GM13977 (cell line): ENCODE results near the gene SMYD2.

Source experiments
- DNase-seq: peaks from one replicate; pipeline ENCODE4 v3.0.0; 2012; ENCODE audit warnings: low spot score
- in situ Hi-C: fragments of 300-500 bp; cut with MboI; formaldehyde crosslinking; loops from one replicate; pipeline ENCODE4 v1.12.0; 2022; ENCODE audit warnings: low sequenced_read_pairs, low pct_unique_long_range_greater_than_20kb, mixed read lengths, inconsistent platforms; ENCODE audit not compliant: unreplicated experiment
- TF ChIP-seq, protein P1 (sequence below): IDR thresholded peaks from 2 replicates; pipeline ENCODE4 v1.5.1; 2012; ENCODE audit warnings: mild to moderate bottlenecking, control low read depth; ENCODE audit not compliant: insufficient read depth; ENCODE audit errors: extremely low read depth, missing control alignments

Gene SMYD2

DNA sequence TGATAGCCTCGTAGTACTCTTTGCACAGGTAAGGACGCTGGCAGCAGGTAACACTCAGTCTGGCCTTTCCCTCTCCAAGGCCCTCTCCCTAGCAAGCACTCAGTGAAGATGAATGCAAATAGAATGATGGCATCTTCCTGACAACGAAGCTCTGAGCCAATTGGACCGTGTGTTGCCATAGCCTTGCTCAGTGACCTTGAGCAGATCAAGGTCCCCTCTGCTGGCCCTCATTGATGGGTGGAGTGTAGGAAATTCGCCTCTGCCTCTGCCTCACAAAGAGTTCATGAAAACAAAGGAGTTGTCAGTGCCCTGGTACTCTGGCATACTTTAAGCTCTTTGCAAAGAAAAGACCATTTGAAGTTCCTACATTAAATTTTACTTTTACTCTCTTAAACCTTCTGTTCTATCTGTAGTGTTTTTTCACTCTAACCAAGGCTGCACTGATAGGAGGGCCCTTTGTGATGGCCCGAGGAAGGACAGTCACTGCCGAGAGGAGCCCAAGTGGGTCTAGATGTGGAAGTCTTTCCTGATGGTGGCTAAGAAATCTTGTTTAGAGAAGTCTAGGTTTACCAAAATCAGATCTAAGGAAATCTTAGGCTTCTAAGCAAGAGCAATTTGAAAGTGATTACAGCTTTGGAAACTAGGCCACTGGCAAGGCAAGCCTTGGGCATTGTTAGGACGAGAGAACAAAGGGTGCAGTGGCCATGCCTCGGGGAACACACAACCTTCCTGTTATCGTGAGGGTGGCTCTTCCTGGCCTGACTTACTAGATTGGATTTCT, 38.2 kb downstream of the SMYD2 start:
- TF ChIP-seq, protein P1, sequence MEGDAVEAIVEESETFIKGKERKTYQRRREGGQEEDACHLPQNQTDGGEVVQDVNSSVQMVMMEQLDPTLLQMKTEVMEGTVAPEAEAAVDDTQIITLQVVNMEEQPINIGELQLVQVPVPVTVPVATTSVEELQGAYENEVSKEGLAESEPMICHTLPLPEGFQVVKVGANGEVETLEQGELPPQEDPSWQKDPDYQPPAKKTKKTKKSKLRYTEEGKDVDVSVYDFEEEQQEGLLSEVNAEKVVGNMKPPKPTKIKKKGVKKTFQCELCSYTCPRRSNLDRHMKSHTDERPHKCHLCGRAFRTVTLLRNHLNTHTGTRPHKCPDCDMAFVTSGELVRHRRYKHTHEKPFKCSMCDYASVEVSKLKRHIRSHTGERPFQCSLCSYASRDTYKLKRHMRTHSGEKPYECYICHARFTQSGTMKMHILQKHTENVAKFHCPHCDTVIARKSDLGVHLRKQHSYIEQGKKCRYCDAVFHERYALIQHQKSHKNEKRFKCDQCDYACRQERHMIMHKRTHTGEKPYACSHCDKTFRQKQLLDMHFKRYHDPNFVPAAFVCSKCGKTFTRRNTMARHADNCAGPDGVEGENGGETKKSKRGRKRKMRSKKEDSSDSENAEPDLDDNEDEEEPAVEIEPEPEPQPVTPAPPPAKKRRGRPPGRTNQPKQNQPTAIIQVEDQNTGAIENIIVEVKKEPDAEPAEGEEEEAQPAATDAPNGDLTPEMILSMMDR: no peak
- DNase-seq: no peak
- in situ Hi-C loops: no loop called here

DNA sequence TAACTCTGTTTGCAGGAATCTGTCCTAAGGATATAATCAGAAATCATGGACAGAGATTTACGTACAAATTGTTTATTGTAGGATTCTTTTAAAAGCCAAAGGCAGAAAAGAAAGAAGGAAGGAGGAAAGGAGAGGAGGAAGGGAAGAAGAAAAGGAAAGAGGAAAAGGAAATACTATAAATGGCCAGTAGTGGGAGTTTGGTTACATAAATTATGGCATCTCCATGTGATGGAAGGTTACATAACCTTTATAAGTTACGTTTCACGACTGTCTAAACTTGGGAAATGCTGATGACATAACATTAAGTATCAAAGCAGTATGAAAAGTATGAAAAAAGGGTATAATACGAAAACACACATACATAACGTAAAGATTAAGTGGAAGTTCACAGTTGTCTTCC, 39.0 kb downstream of the SMYD2 start:
- TF ChIP-seq, protein P1: no peak
- in situ Hi-C loops: loop anchor here (10.0 kb wide), 1 partner anchor 55 kb away; no protein-coding TSS in a partner anchor
- no peak for DNase-seq

DNA sequence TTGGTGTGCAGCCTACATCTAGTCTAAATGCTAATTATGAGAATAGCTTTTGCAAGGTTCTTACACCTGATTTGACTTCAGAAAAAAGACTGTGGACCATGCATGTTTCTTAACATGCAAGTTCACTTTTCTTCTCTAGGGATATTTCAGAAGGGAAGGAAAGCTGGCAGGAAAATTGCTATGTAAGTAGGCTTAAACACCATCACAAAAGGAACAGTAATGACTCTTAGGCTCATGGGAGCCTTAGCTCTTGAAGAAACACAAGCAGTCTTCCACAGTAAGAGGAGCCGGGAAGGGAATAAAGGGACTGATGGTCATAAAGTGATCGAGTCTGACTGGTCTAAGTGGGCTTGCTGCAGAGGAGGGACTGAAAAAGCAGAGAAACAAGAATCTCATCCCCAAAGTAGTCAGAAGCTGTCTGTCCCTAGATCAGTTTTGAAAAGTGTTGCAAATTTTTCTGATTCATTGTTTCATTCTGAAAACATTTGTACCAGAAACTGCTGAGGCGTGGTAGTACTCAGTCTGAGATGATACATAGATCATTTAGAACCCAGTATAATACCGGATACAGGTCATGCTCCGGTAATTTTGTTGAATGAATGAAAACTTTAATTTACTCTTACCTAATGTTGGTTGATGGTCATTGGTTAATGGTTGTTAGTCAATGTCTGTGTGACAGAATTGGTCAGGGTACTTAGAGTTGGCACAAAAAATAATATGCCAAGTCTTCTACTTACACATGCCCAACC, 40.9 kb downstream of the SMYD2 start:
- TF ChIP-seq, protein P1: no peak
- peak; percentile 29 for DNase-seq
- in situ Hi-C loops: loop anchor here (10.0 kb wide), 1 partner anchor 57 kb away; no protein-coding TSS in a partner anchor

DNA sequence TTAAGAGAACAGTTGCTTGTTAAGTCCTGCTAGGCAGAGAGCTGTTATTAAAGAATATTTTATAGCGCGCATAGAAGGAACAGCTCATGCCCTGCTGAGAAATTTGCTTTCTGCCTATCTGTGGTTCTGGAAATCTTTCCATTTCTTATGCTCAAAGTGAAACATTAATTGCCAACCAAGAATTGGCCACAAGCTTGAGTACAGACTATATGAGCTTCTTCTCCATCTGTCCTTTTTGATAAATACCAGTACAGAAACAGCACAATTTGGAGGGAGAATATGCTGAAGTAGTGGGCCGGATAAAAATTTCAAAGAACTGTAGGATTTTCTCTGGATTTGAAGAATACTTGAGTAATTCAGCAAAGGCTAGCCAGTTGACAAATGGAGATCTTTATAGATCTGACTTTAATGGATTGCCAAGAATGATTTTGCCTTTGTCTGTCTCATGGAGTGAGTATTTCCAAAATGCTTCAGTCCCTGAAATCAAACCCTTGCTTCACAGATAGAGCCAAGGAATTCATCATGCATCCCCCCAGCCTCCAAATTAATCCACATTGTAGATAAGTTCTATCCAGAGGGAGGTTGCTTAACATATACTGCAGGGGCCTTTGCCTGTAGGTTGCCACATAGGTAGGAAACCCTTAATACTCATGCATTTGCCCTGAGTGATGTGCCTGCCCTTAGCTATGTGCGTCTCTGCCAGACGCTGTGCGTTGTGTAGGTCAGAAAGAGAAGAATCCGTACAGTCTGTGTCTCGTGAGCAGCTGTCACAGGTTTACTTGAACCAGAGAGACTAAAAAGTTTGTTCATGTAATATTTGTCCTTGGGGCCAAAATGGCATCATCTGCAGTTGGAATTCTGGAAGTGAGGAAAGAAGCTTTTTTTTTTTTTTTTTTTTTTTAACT, 44.2 kb downstream of the SMYD2 start:
- in situ Hi-C loops: loop anchor here (10.0 kb wide), 1 partner anchor 60 kb away; no protein-coding TSS in a partner anchor
- no peak for DNase-seq
- TF ChIP-seq, protein P1: no peak

DNA sequence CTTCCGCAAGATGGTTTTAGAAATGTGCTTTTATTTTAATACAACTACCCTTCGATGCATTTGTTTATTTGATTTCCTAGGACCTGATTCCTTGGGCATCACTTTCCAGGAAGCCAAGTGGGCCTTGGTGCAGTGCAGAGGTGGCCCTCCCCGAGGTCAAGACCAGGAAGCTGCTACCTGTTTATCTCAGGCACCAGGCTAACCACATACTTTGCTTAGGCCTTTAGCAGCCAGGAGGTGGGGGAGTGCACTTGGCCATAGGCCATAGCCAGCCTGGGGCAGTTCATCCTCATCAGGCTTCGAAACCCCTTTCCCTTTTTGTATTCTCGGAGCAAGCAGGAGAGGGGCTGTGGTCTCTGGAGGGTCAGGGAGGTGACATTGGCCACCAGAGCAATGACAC, 45.4 kb downstream of the SMYD2 start:
- DNase-seq: no peak
- in situ Hi-C loops: loop anchor here (10.0 kb wide), 1 partner anchor 62 kb away; no protein-coding TSS in a partner anchor
- TF ChIP-seq, protein P1: no peak

DNA sequence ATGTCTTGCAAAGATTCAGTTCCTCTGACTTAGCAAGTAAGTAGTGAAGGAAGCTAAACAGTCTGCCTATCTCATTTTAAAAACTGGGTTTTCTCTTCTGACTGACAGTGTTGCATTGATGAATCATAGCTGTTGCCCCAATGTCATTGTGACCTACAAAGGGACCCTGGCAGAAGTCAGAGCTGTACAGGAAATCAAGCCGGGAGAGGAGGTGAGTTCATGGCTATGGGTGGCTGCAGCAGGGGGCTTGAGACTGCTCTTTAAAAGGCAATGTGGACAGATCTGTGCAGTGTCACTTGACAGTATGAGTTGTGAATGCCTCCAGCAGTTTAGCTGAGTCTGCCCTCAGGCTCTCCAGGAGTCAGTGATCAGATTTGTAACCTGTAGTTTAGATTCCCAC, 46.6 kb downstream of the SMYD2 start:
- in situ Hi-C loops: loop anchor here (10.0 kb wide), 1 partner anchor 63 kb away; no protein-coding TSS in a partner anchor
- no peak for DNase-seq
- TF ChIP-seq, protein P1: no peak
